GM19372 (cell line): Measurements from ENCODE around the gene MTERF4.

Experiments
- ATAC-seq: cut with Tn5 transposase; IDR thresholded peaks from one replicate; pipeline ENCODE4 v1.9.1; 2021; ENCODE audit warnings: mild to moderate bottlenecking, low read depth, moderate library complexity; ENCODE audit not compliant: unreplicated experiment

Gene MTERF4

GRCh38 chr2:241134711-241135110 is 32.6 kb upstream of the MTERF4 start:
- ATAC-seq, result no peak

GRCh38 chr2:241133436-241133820 is 31.3 kb upstream of the MTERF4 start:
- no peak for ATAC-seq

- no peak for ATAC-seq
Measured at GRCh38 chr2:241132538-241133435, 30.7 kb upstream of the MTERF4 start.

GRCh38 chr2:241131531-241131930 is 29.4 kb upstream of the MTERF4 start:
- ATAC-seq, result no peak

- ATAC-seq, result no peak
Measured at GRCh38 chr2:241130316-241130715, 28.2 kb upstream of the MTERF4 start.

- ATAC-seq, result no peak
Measured at GRCh38 chr2:241129086-241129871, 27.2 kb upstream of the MTERF4 start.

GRCh38 chr2:241128266-241128665 is 26.2 kb upstream of the MTERF4 start:
- ATAC-seq, result no peak

- ATAC-seq, result no peak
Measured at GRCh38 chr2:241126771-241127202, 24.7 kb upstream of the MTERF4 start.

GRCh38 chr2:241126201-241126611 is 24.1 kb upstream of the MTERF4 start:
- ATAC-seq, result no peak

GRCh38 chr2:241125626-241126025 is 23.5 kb upstream of the MTERF4 start:
- no peak for ATAC-seq

- ATAC-seq, result no peak
Measured at GRCh38 chr2:241123816-241124536, 21.9 kb upstream of the MTERF4 start.

GRCh38 chr2:241122376-241123002 is 20.4 kb upstream of the MTERF4 start:
- ATAC-seq, result no peak

GRCh38 chr2:241121008-241121407 is 18.9 kb upstream of the MTERF4 start:
- ATAC-seq, result no peak

- no peak for ATAC-seq
Measured at GRCh38 chr2:241120440-241120839, 18.4 kb upstream of the MTERF4 start.

- ATAC-seq, result no peak
Measured at GRCh38 chr2:241118737-241119505, 16.8 kb upstream of the MTERF4 start.

GRCh38 chr2:241116606-241117560 is 14.8 kb upstream of the MTERF4 start:
- ATAC-seq, result no peak

GRCh38 chr2:241115361-241115760 is 13.3 kb upstream of the MTERF4 start:
- no peak for ATAC-seq

GRCh38 chr2:241114836-241115235 is 12.7 kb upstream of the MTERF4 start:
- ATAC-seq, result no peak

- no peak for ATAC-seq
Measured at GRCh38 chr2:241112592-241112991, 10.5 kb upstream of the MTERF4 start.
